Transverse colon (tissue), 4 donors: ENCODE results near the gene LTA4H. TPM values are rescaled to one million over a fixed set of nuclear protein-coding genes. Genes with fewer than 3 reads are reported as not detected.

Experiments
- DNase-seq: peaks from one replicate; pipeline ENCODE4 v3.0.0-alpha.2; 2019
- H3K27ac ChIP-seq, 4 donors: fragments of 200-600 bp; sonication (generic); 2 replicates each; pipeline ENCODE4 v1.5.1; 2016 to 2018; ENCODE audit warnings: inconsistent platforms in 4 of 4
- H3K27me3 ChIP-seq: fragments of 200-600 bp; sonication (generic); 2 replicates; pipeline ENCODE4 v1.5.1; 2017; ENCODE audit warnings: inconsistent platforms
- H3K36me3 ChIP-seq, 4 donors: fragments of 200-600 bp; sonication (generic); 2 replicates each; pipeline ENCODE4 v1.5.1; 2017 to 2019; ENCODE audit warnings: inconsistent platforms in 4 of 4
- H3K4me1 ChIP-seq, 4 donors: fragments of 200-600 bp; sonication (generic); 2 replicates each; pipeline ENCODE4 v1.5.1; 2017 to 2020; ENCODE audit warnings: inconsistent platforms in 4 of 4
- H3K4me3 ChIP-seq, 4 donors: fragments of 200-600 bp; sonication (generic); 1 replicate in 1 of 4; 2 replicates in 3 of 4; pipeline versions ENCODE4 v1.5.1 to v1.6.1; 2017 to 2019; ENCODE audit warnings: inconsistent platforms in 4 of 4
- H3K9me3 ChIP-seq, 2 donors: fragments of 200-600 bp; sonication (generic); 2 replicates each; pipeline ENCODE4 v1.5.1; 2017 to 2019; ENCODE audit warnings: inconsistent platforms in 2 of 2
- CTCF ChIP-seq, 5 experiments: fragments of 200-600 bp in 3 of 5; fragments of 450-650 bp in 2 of 5; sonication (generic) in 3 of 5; IDR thresholded peaks; 1 replicate in 2 of 5; 2 replicates in 3 of 5; pipeline ENCODE4 v1.5.1; 2016 to 2017; ENCODE audit warnings: antibody characterized with exemption in 5 of 5, inconsistent platforms in 3 of 5, mild to moderate bottlenecking in 2 of 5, moderate library complexity in 1 of 5
- EP300 ChIP-seq: sonication (generic); formaldehyde crosslinking; IDR thresholded peaks from one replicate; pipeline ENCODE4 v1.6.1; 2017; ENCODE audit warnings: antibody characterized with exemption, low read depth
- POLR2A ChIP-seq: fragments of 450-650 bp; IDR thresholded peaks from one replicate; pipeline ENCODE4 v1.6.1; 2016; ENCODE audit warnings: antibody characterized with exemption, mild to moderate bottlenecking, moderate library complexity
- POLR2AphosphoS5 ChIP-seq, 3 donors: sonication (generic); formaldehyde crosslinking; IDR thresholded peaks; one replicate each; pipeline ENCODE4 v1.6.1; 2016; ENCODE audit warnings: antibody characterized with exemption in 3 of 3
- WGBS, 2 donors: methylation state at CpG; one replicate each; pipeline ENCODE4 v1.1.5; 2018; ENCODE audit warnings: low coverage in 1 of 2; 5-methylcytosine and 5-hydroxymethylcytosine counted together
- in situ Hi-C, 4 donors: fragments of 200-750 bp; cut with MboI; loops; one replicate each; pipeline versions ENCODE4 v1.15.0 to v1.15.1; 2017; ENCODE audit warnings: low sequenced_read_pairs in 3 of 4, low pct_ligation_motif_present in 1 of 4, low pct_unique_long_range_greater_than_20kb in 1 of 4
- intact Hi-C: fragments of 100-400 bp; cut with DNase I; formaldehyde crosslinking; loops from one replicate; pipeline ENCODE4 v1.15.1; 2023; ENCODE audit warnings: low total_unique reads
- total RNA-seq, 4 donors: library from RNA; depleted of rRNA; stranded (reverse); fragments of >200 nt; gene quantifications; one replicate each; pipeline ENCODE4 v1.1.0, GENCODE V29; 2016

The LTA4H gene
- total RNA-seq, 4 donors from 2014 or later, result 22.4 to 91.9 (median 63.6) TPM

DNA sequence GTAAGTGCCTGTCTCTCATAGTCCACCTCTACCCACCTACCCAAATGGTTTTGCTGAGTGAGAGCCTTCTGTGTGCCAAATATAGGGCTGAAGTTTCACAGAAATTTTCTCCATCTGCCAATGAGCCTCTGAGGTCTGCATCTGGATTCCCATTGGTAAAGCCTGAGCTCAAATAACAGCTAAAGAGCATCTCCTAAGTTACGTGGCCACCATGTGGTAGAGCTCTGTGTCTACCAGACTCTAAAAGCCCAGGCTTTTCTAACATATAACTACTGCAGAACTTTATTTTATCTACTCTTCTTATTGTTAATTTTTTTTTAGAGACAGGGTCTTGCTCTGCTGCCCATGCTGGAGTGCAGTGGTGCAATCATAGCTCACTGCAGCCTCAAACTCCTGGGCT is 76.3 kb downstream of the LTA4H start:
- Histone ChIP-seq H3K4me1 (no peaks in the 10 kb centered on the region), H3K36me3 (no peaks in the 10 kb centered on the region), H3K9me3 (no peaks in the 10 kb centered on the region), H3K27ac (no peak overlapping the region), H3K27me3 (no peaks in the 10 kb centered on the region), H3K4me3 (no peak overlapping the region)
- no peak for DNase-seq
- in situ Hi-C loops, result no loop called here
- WGBS, 2 donors, result 29 to 77% methylated on average over 1 of the region's 1 CpG
- intact Hi-C loops, result no loop called here
- TF ChIP-seq EP300 (no peak), POLR2AphosphoS5 (IDR thresholded peaks at IDR 0.05) (no peak), CTCF (IDR thresholded peaks at IDR 0.05) (no peak), POLR2A (no peak)

DNA sequence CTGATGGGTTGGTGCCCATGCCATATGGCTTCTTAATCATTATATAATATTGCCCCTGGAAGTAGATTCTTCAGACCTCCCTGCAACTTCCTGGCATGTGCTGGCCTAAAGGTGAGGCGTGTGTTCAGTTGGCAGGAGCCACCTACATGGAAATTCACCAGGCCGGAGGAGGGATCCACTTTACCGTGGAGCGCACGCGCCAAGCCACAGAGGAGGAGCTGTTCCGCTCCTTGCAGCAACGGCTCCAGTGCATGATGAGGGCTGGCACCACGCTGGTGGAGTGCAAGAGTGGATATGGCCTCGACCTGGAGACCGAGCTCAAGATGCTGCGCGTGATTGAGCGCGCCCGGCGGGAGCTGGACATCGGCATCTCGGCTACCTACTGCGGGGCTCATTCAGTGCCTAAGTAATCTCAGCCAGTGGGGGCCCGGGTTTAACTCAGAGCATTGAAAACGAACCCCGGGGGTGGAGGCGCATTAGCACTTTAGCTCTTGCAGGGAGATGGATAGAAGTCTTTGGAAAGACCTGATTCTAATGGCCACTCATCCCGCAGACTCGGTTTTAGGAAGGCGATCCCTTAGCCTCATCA is 78.7 kb downstream of the LTA4H start:
- TF ChIP-seq EP300 (no peak), POLR2AphosphoS5 (IDR thresholded peaks at IDR 0.05) (no peak), CTCF (IDR thresholded peaks at IDR 0.05) (no peak), POLR2A (no peak)
- H3K9me3 ChIP-seq, result no peaks in the 10 kb centered on the region
- no peak overlapping the region for H3K27ac ChIP-seq
- H3K36me3 ChIP-seq, result no peaks in the 10 kb centered on the region
- no peak overlapping the region for H3K4me3 ChIP-seq
- H3K4me1 ChIP-seq, result no peaks in the 10 kb centered on the region
- no peak for DNase-seq
- intact Hi-C loops, result no loop called here
- in situ Hi-C loops, result no loop called here
- peaks cover 4% of the 10 kb centered on the region for H3K27me3 ChIP-seq
- WGBS, 2 donors, result 91% methylated on average over 27 of the region's 27 CpGs; no CpG with 5 or more reads in 1 of the 2 donors

DNA sequence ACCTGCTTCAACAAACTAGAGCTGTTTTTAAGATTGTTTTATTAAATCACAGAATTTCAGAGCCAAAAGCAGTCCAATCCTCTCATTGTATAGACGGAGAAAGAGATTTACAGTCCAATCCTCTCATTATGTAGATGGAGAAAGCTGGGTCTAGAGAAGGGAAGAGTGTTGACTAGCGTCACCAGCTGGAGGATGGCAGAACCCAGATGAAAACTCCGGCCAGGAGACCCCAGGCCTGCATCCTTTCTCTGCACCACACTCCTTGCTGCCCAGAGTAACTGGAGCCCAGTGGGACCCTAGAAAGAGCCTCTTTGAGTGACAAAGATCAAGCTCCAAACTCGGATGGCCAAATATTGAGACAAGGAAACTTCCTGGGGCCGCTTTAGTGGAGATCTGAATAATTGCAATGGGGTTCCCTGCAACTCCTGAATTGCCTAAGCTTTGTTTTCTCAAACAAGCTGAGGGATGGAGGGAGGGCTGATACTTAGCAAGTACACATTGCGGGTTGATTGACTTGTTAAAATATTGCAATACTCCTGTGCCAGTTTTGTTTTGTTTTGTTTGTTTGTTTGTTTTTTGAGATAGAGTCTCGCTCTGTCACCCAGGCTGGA is 79.7 kb downstream of the LTA4H start:
- no peak overlapping the region for H3K4me3 ChIP-seq
- in situ Hi-C loops (no loop called here), intact Hi-C loops (no loop called here)
- TF ChIP-seq POLR2AphosphoS5 (IDR thresholded peaks at IDR 0.05) (no peak), CTCF (IDR thresholded peaks at IDR 0.05) (no peak), EP300 (no peak), POLR2A (no peak)
- peaks cover 4% of the 10 kb centered on the region for H3K27me3 ChIP-seq
- DNase-seq, result no peak
- H3K36me3 ChIP-seq, result no peaks in the 10 kb centered on the region
- WGBS, 2 donors, result 87 to 96% methylated on average over 4 to 7 of the region's 7 CpGs
- no peaks in the 10 kb centered on the region for H3K4me1 ChIP-seq
- H3K9me3 ChIP-seq, result no peaks in the 10 kb centered on the region
- no peak overlapping the region for H3K27ac ChIP-seq

DNA sequence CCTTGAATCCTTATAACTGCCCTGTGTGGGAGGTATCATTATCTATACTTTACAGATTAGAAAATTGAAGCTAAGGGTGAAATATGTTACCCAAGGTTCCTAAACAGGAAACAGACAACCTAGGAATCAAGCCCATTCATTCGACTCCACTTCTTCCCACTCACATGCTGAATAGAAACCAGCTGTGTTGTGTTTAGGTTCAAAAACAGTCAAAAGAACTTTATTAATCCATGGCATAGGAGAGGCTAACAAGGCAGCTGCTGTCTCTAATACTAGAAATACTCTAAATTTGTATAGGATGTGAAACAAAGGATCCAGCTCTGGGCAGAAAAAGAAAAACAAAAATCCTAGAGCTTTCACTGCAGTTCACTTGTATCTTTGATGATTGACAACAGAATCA is 82.4 kb downstream of the LTA4H start:
- no peak for TF ChIP-seq EP300
- TF ChIP-seq POLR2A, result no peak
- TF ChIP-seq CTCF (IDR thresholded peaks at IDR 0.05), result no peak
- TF ChIP-seq POLR2AphosphoS5 (IDR thresholded peaks at IDR 0.05), result no peak
- WGBS, 2 donors, result 20 to 59% methylated on average over 1 of the region's 1 CpG

More for the DNA sequence above, 82.4 kb downstream of the LTA4H start:
- H3K36me3 ChIP-seq, result no peaks in the 10 kb centered on the region
- H3K9me3 ChIP-seq, result no peaks in the 10 kb centered on the region
- peaks cover 8% of the 10 kb centered on the region for H3K27me3 ChIP-seq
- no peak for DNase-seq
- in situ Hi-C loops (no loop called here), intact Hi-C loops (no loop called here)
- no peaks in the 10 kb centered on the region for H3K4me1 ChIP-seq
- H3K4me3 ChIP-seq, result no peak overlapping the region
- no peak overlapping the region for H3K27ac ChIP-seq
